NCI-H2029 treated with DMSO at 0.1 percent for 48 hours (cell line): ENCODE data around the gene TLE5.
"Not testable (repeated sequence)": the region's sequence is repeated elsewhere in the genome, so short reads cannot be mapped to it uniquely, and the experiment has no call there.

ENCODE experiments used
- DNase-seq: peaks from one replicate; lab custom pipeline; 2025; lab: John Stamatoyannopoulos, UW

TLE5 gene

DNA sequence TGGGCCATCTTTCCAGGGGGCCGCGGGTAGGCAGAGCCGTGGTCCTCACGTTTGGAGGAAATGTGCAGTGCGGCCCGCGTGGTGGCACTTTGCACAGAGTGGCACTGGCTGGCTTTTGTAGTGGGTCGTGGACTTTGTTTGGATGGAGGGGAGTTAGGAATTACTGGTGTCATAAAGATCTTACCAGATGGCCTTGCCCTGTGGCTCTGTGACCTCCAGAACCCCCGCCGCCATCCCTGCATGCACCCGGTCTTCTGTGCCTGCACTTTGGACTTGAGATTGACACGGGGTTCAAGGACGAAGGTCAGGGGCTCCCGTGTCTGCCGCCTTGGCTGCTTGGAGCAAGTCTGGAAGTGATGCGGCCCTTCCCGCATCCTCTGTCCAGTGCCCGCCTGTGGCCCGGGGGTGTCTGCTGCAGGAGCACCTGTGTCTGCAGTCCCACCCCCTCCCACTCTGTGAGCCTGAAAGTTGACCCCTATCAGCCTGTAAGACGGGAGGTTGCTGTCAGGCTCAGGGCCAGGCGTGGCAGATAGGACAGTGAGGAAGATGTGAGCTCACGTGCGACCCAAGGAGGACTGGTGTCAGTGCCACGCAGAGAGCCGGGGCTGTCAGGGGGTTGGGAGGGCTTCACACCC lies 34.1 kb upstream of the TLE5 start:
- DNase-seq: no peak

DNA sequence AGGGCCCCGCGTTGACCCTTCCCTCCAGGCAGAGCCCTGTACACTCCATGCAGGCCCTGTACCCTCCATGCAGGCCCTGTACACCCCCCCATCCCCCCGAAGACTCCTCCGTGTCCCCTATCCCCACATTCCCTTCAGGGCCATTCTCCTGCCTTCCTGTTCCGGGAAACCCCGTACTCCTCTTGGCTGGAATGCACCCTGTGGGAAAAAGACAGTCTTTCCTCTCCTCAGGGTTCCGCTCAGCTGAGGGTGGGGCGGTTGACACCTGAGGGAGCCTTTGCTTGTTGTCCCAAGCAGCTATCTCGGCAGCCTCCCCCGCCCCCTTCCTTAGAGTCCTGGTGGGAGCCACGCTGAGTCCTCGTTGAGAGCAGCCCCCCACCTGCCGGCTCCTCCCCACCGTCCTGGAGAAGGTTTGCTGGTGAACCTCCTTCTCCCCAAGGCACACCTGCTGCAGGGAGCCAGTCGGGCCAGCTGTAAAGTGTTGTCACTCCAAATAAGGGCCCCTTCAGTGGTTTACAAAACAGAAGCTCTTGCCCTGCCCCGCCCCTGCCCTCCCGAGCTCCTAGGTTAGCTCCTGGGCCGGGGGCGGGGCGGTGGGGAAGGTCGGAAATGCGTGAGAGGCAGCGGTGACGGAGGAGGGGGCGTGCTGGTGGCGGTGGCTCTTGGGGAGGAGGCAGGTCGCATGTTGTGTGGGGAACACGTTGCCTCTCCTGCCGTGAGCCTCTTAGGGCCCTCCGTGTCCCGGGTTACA lies 33.3 kb upstream of the TLE5 start:
- DNase-seq: no peak

DNA sequence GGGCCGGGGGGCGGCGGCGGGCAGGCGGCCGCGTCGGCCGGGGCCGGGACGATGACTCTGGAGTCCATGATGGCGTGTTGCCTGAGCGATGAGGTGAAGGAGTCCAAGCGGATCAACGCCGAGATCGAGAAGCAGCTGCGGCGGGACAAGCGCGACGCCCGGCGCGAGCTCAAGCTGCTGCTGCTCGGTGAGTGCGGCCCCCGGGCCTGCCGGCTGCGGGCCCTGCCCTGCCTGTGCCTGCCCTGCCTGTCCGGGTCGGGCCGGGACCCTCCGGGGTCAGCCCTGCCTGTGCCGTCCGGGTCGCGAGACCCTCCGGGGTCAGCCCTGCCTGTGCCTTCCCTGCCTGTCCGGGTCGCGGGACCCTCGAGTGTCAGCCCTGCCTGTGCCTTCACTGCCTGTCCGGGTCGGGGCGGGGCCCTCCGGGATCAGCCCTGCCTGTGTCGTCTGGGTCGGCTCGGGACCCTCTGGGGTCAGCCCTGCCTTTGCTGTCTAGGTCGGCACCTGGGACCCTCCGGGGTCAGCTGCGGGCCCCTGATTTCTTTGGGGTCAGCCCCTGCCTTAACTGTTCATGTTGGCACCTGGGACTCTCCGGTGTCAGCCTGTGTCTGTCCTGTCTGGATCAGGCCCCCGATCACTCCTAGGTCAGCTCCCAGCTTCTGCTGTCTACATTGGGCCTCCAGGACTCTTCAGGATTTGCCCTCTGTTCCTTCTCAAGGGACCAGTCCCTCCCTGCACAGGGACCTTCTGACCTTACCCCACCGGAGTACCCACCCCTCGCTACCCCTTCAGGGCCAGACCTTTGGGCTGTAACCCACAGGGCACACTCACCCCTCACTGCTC lies 32.5 kb upstream of the TLE5 start:
- no peak for DNase-seq

DNA sequence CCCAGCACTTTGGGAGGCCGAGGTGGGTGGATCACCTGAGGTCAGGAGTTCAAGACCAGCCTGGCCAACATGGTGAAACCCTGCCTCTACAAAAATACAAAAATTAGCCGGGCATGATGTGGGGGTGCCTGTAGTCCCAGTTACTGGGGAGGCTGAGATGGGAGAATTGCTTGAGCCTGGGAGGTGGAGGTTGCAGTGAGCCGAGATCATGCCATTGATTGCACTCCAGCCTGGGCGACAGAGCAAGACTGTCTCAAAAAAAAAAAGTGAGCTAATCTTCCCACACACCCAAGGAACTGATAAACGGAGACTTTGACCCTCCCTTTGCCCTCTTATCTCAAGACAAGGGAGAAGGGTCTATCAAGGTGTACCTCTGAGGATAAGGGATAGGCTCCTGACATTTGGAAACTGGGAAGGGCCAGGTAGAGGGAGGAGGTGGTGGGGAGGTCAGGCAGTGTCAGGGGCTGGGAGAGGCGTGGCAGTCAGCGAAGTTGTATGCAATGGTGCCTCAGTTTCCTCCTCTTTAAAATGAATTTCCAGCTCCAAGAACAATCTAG lies 27.1 kb upstream of the TLE5 start:
- DNase-seq: not testable (repeated sequence)

DNA sequence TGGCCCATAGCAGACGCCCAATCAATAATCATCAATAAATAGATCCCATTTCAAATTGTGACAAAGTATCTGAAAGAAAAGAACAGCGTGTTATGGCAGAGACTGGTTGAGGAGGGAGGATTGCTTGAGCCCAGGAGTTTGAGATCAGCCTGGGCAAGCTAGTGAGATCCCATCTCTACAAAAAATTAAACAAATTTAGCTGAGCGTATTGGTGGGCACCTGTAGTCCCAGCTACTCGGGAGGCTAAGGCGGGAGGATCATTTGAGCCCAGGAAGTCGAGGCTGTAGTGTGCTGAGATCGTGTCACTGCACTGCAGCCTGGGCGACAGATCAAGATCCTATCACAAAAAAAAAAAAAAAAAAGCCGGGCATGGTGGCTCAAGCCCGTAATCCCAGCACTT lies 25.5 kb upstream of the TLE5 start:
- DNase-seq: no peak

DNA sequence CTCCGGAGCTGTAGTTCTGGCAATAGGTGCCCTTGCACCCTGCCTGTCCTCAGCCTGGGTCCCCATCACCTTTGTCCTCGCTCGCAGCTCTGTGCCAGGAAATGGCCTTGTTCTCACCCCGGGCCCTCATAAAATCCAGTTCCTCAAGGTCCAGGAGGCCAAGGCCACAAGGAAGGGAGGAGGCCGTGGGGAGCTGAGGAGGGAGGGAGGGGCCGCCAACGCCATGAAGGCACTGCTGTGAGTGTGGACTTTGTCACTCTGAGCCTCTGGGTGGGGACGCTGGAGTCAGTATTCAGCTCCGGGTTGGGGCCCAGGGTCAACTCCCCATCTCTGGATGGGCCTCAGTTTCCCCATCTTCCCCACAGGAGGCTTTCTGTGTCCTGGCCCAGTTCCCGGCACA lies 22.6 kb upstream of the TLE5 start:
- no peak for DNase-seq

DNA sequence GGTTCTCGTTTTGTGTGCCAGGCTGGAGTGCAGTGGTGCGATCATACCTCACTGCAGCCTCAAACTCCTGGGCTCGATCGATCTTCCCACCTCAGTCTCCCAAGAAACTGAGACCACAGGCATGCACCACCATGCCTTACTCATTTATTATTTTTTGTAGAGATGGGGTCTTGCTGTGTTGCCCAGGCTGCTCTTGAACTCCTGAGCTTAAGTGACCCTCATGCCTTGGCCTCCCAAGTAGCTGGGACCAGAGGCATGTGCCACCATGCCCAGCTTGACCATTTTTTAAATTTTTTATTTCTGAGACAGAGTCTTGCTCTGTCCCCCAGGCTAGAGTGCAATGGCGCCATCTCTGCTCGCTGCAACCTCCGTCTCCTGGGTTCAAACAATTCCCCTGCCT lies 21.7 kb upstream of the TLE5 start:
- DNase-seq: no peak

DNA sequence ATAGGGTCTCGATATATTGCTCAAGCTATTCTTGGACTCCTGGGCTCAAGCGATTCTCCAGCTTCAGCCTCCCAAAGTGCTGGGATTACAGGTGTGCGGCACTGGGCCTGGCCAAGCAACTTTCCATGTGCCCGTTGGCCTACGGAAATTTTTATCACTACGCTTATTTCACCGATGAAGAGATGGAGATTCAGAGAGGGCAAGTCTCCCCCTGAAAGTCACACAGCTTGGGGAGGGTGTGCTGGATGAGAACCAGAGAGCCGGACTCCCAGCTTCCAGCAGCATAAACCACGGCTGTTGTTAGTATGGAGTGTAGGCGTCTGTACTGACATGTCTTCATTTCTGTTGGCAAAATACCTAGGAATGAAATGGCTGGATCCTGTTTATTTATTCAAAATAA lies 20.0 kb upstream of the TLE5 start:
- DNase-seq: no peak

DNA sequence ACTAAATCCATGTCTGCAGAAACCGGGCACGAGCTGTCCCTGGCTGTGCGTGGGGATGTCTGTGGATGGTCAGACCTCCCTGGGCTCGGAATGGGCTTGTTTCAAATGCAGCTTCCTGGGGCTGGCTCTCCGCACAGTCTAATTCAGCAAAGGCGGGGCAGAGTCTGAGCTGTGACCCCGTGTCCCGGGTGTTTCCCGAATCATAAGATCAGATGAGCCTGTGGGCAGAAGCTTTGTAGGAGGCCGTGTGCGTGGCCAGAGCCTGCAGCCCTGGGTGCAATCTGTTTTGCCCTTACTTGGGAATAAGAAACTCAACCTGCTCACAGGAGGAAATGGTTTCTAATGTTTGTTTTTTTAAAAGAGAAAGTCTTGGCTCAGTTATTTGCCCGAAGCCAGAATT lies 18.0 kb upstream of the TLE5 start:
- no peak for DNase-seq

DNA sequence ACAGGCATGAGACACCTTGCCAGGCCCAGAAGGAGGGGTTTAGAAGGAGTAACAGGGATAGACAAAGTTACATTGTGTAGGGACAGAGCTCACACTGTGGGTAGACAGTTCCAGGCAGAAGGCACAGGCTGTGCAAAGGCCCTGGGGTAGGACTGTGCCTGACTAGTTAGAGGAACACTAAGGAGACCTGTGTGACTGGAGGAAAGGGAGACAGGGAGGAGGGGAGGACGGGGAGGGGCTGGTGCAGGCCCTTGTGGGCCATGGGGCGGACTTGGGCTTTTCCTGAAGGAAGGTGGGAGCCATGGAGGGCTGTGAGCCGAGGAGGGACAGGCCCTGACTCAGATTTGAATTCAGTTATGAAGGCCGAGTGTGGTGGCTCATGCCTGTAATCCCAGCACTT lies 17.3 kb upstream of the TLE5 start:
- no peak for DNase-seq

DNA sequence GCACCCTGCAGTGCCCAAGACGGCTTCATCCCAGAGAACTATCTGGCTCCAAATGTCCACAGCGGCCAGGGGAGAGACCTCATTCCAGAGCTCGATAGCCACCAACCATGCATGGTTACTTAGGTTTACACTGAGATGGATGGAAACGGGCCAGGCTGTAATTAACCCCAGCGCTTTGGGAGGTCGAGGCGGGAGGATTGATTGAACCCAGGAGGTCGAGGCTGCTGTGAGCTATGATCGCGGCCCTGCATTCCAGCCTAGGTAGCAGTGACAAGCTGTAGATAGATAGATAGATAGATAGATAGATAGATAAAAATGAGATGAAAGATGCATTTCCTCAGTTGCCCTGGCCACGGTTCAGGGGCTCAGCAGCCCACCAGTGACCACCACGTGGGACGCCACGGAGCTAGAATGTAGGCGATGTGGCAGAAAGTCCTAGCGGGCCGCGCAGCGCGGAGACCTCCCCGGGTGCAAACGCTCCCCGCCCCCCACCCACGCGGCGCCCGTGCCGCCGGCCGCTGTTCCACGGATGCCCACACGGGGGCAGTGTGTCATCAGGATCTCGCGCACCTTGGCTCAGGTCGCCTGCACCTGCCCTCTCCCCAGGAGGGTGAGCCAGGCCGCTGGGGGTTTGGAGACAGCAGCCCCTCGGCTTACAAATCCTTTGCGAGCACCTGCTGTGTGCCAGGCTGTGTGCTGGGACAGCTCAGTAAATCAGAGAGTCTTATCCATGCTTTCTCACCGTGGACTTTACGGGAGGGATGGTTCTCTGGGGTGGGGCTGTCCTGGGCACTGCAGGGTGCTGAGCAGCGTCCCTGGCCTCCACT lies 13.5 kb upstream of the TLE5 start:
- DNase-seq: peak; percentile 22

DNA sequence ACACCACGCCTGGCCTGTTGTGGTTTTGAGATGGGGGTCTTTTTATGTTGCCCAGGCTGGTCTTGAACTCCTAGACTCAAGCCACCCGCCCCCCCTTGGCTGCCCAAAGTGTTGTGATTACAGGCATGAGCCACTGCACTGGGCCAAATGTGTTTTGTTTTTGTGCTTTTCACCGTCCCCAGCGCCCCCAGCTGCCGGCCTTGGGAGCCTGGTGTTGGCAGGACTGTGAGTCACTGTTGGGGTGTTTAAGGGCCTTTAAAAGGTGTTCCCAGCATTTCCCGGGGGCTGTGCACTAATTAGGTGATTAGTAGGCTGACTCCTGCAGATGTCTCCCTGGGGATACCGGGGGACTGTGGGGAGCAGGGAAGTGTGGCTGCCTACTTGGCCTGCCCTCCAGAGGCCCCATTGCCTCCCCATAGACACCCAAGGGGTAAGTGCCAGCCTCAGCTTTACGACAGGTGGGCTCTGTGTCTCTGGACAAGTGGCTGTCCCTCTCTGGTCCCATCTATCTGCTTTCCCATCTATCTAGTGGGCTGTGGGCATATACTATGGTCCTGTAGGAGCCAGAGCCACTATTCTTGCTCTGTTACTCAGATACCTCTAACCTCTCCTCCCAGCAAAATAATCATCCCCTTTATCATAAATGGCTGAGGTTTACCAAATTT lies 11.8 kb upstream of the TLE5 start:
- DNase-seq: no peak

DNA sequence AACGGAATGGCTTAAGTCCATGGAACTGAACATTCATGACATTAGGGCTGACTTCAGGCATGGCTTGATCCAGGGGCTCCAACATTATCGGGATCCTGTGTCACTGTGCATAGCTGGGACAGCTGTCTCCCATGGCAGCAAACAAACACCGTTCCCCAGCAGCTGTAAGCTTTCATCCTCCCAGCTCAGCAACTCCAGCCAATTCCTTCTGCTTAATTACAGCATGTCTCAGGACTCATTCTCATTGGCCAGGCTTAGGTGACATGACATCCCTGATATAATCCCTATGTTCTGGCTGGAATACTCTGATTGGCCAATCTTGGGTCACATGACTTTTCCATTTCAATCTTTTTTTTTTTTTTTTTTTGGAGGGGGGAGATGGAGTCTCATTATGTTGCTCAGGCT lies 10.9 kb upstream of the TLE5 start:
- DNase-seq: peak; percentile 67

DNA sequence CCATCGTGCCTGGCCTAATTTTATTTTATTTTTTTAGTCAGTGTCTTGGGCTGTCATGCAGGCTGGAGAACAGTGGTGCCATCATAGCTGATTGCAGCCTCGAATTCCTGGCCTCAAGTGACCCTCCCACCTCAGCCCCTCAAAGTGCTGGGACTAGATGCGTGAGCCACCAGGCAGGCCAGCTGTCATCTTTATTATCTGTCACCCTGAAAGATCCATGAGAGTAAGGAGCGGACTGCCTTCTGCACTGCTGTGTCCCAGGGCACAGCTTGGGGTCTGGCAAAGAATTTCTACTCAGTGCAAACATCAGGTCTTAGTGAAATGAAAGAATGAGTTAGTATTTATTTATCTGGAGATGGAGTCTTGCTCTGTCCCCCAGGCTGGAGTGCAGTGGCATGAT lies 9.5 kb upstream of the TLE5 start:
- DNase-seq: no peak

DNA sequence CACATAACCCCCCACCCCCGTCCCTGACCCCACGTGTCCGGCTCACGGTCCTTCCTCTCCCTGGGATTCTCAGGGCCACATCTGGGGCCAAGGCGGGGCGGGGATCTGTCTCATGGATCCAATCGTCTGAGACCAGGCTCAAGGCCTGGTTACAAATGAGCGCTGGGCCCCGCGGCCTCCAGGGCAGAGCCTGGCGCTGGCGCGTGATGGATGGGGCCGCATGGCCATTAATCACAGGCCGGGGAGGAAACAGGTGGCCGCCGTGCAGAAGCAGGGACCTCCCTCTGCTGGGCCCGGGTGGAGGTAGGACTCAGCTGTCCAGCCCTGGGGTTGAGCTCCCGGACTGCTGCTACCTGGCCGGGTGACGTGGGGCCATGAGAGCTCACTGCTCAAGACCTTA lies 5.8 kb upstream of the TLE5 start:
- no peak for DNase-seq

DNA sequence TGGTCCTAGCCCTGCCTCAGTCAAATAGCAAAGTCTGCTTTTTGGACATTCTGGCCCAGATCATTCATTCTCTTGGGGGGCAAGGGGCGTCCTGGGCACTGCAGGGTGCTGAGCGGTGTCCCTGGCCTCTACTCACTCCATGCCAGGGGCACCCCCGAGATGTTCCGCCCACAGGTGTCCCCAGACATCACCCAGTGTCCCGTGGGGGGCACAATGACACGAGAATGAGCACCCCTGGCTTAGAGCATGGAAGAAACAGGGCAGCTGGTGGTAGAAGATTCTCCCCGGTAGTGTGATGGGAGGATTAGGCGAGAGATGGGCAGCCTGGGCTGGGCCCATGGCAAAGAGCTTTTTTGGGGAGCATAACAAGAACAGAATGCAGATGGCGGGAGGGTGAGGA lies 5.3 kb upstream of the TLE5 start:
- DNase-seq: no peak

DNA sequence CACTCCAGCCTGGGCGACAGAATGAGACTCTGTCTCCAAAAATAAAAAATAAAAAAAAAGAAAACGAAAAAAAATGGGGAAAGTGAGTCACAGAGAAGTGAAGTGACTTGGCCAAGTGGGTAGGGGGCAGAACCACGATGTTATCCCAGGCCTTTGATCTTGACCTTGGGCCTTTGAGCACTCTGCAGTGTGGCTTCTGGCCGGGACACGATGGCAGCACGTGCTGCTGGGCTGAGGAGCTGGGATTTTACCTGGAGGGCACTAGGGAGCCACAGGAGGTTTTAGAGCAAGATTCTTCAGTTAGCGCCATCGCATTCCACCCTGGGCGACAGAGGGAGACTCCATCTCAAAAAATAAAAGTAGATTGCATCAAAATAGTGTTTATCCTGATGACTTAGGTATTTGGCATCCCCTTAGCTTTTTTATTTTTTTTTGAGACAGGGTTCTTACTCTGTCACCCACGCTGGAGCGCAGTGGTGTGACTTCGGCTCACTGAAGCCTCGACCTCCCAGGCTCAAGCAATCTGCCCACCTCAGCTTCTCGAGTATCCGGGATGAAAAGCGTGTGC lies 4.3 kb upstream of the TLE5 start:
- DNase-seq: no peak

DNA sequence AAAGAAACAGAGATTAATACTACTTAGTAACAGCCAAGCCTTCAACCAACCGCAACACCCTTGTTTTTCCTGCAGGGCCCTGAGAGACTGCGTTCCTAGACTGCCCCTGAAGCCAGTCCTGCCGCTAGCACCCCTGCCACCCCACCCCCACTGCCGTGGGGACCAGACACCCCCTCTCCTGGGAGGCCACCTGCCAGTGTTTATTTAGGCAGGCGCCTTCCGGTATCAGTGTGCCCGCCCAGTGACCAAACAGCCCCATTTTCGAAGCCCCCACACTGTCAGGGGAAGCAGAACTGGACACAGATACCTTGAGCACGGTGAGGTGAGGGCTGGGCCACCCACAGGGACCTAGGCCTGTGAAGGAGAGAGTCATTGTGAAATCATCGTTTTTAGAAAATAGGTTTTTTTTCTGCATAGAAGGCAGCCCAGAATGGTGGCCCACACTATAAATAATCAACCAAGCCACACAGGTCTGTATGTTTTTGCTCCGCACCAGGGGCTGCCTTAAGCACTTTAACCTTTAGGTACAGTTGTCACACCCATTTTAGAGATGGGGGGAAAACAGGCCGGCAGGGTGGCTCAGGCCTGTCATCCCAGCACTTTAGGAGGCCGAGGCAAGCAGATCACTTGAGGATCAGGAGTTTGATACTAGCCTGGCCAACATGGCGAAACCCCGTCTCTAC lies 3.5 kb upstream of the TLE5 start:
- DNase-seq: peak; percentile 57

DNA sequence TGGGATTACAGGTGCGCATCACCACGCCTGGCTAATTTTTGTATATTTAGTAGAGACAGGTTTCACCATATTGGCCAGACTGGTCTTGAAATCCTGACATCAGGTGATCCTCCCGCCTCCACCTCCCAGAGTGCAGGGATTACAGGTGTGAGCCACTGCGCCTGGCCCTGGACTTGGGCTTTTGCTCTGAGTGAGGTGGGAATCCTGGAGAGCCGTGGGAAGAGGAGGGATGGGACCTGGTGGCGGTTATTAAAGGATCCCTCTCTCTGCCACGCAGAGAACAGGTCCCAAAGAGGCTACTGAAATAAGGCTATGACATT lies 1.7 kb upstream of the TLE5 start:
- DNase-seq: no peak
